GM21528 (cell line): ENCODE data around the gene ERCC8.
"Not testable (repeated sequence)": the region's sequence is repeated elsewhere in the genome, so short reads cannot be mapped to it uniquely, and the experiment has no call there.

ENCODE experiments used
- ATAC-seq: cut with Tn5 transposase; IDR thresholded peaks from one replicate; pipeline ENCODE4 v1.9.1; 2021; ENCODE audit warnings: mild to moderate bottlenecking, moderate library complexity; ENCODE audit not compliant: unreplicated experiment, low FRiP score

ERCC8 gene

GRCh38 chr5:60944904-60945812 is at the start of gene ERCC8, which contains the start of gene NDUFAF2:
ERCC8 (minus strand) TSS chr5:60945070; CDS start chr5:60945008, 62 bp downstream.
NDUFAF2 (plus strand) TSS chr5:60945205; CDS start chr5:60945256, 51 bp downstream.
- peak; percentile 99 for ATAC-seq

GRCh38 chr5:60993875-60994571 is 49.2 kb upstream of the ERCC8 start:
- no peak for ATAC-seq

GRCh38 chr5:60993425-60993824 is 48.6 kb upstream of the ERCC8 start:
- ATAC-seq, result no peak

GRCh38 chr5:60992871-60993270 is 48.0 kb upstream of the ERCC8 start:
- ATAC-seq, result no peak

GRCh38 chr5:60989790-60990189 is 44.9 kb upstream of the ERCC8 start:
- ATAC-seq, result no peak

- not testable (repeated sequence) for ATAC-seq
Observed at GRCh38 chr5:60982127-60982526, 37.3 kb upstream of the ERCC8 start.

GRCh38 chr5:60980511-60980910 is 35.6 kb upstream of the ERCC8 start:
- ATAC-seq, result no peak

GRCh38 chr5:60978968-60979367 is 34.1 kb upstream of the ERCC8 start:
- ATAC-seq, result no peak

GRCh38 chr5:60977956-60978737 is 33.3 kb upstream of the ERCC8 start:
- ATAC-seq, result no peak

GRCh38 chr5:60972231-60972630 is 27.4 kb upstream of the ERCC8 start:
- no peak for ATAC-seq

GRCh38 chr5:60961685-60962084 is 16.8 kb upstream of the ERCC8 start:
- ATAC-seq, result no peak

- no peak for ATAC-seq
Observed at GRCh38 chr5:60960591-60960990, 15.7 kb upstream of the ERCC8 start.

- no peak for ATAC-seq
Observed at GRCh38 chr5:60959156-60959555, 14.3 kb upstream of the ERCC8 start.

GRCh38 chr5:60958712-60959111 is 13.8 kb upstream of the ERCC8 start:
- no peak for ATAC-seq

- no peak for ATAC-seq
Observed at GRCh38 chr5:60958088-60958487, 13.2 kb upstream of the ERCC8 start.

- ATAC-seq, result no peak
Observed at GRCh38 chr5:60955239-60955638, 10.4 kb upstream of the ERCC8 start.

GRCh38 chr5:60948738-60949137 is 3.9 kb upstream of the ERCC8 start:
- no peak for ATAC-seq

- ATAC-seq, result peak; percentile 46
Observed at GRCh38 chr5:60945813-60946187, 930 bp upstream of the ERCC8 start.

GRCh38 chr5:60943624-60944023 is 1.2 kb downstream of the ERCC8 start:
- no peak for ATAC-seq

- ATAC-seq, result no peak
Observed at GRCh38 chr5:60929024-60929423, 15.8 kb downstream of the ERCC8 start.

- ATAC-seq, result no peak
Observed at GRCh38 chr5:60927450-60927849, 17.4 kb downstream of the ERCC8 start.
